ENCODE measurements around the gene PDLIM3.

DNA sequence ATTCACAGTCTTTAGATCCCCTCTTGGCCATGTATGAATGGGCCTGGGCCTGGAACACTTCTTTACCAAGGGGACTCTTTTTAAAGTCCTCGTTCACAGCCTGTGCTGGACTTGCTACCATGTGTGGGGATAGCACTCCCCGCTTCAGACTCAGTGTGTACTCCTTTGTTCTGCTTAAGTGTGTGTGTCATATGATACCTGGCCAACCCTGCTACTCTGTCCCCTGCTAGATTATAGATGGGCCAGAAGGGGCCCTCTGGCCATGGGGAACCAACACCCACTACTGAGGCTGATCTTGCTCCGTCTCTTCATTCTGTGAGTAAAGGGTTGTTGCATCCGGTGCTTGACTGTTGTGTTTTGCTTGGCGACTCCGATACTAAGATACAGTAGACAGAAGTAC lies 71.8 kb downstream of the PDLIM3 start:
- no peak for TF ChIP-seq ZNF555 (tag by site-specific recombination; conservative IDR thresholded peaks at IDR 0.05)
- TF ChIP-seq, protein P1, sequence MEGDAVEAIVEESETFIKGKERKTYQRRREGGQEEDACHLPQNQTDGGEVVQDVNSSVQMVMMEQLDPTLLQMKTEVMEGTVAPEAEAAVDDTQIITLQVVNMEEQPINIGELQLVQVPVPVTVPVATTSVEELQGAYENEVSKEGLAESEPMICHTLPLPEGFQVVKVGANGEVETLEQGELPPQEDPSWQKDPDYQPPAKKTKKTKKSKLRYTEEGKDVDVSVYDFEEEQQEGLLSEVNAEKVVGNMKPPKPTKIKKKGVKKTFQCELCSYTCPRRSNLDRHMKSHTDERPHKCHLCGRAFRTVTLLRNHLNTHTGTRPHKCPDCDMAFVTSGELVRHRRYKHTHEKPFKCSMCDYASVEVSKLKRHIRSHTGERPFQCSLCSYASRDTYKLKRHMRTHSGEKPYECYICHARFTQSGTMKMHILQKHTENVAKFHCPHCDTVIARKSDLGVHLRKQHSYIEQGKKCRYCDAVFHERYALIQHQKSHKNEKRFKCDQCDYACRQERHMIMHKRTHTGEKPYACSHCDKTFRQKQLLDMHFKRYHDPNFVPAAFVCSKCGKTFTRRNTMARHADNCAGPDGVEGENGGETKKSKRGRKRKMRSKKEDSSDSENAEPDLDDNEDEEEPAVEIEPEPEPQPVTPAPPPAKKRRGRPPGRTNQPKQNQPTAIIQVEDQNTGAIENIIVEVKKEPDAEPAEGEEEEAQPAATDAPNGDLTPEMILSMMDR (tag by site-specific recombination; IDR thresholded peaks at IDR 0.05): no peak
- no peak for TF ChIP-seq ZNF324 (tag by site-specific recombination; IDR thresholded peaks at IDR 0.05)
- TF ChIP-seq, protein P2, sequence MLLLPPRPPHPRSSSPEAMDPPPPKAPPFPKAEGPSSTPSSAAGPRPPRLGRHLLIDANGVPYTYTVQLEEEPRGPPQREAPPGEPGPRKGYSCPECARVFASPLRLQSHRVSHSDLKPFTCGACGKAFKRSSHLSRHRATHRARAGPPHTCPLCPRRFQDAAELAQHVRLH (tag by site-specific recombination; IDR thresholded peaks at IDR 0.05): no peak
- no peak for TF ChIP-seq ZNF24 (tag by site-specific recombination; IDR thresholded peaks at IDR 0.05)
- TF ChIP-seq, protein P3, sequence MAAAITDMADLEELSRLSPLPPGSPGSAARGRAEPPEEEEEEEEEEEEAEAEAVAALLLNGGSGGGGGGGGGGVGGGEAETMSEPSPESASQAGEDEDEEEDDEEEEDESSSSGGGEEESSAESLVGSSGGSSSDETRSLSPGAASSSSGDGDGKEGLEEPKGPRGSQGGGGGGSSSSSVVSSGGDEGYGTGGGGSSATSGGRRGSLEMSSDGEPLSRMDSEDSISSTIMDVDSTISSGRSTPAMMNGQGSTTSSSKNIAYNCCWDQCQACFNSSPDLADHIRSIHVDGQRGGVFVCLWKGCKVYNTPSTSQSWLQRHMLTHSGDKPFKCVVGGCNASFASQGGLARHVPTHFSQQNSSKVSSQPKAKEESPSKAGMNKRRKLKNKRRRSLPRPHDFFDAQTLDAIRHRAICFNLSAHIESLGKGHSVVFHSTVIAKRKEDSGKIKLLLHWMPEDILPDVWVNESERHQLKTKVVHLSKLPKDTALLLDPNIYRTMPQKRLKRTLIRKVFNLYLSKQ (tag by site-specific recombination; IDR thresholded peaks at IDR 0.05; ENCODE audit: borderline replicate concordance): no peak
- no peak for TF ChIP-seq GLIS1 (tag by site-specific recombination; IDR thresholded peaks at IDR 0.05)
- TF ChIP-seq ZNF561 (tag by site-specific recombination; IDR thresholded peaks at IDR 0.05; ENCODE audit: borderline replicate concordance): no peak
- TF ChIP-seq, protein P4, sequence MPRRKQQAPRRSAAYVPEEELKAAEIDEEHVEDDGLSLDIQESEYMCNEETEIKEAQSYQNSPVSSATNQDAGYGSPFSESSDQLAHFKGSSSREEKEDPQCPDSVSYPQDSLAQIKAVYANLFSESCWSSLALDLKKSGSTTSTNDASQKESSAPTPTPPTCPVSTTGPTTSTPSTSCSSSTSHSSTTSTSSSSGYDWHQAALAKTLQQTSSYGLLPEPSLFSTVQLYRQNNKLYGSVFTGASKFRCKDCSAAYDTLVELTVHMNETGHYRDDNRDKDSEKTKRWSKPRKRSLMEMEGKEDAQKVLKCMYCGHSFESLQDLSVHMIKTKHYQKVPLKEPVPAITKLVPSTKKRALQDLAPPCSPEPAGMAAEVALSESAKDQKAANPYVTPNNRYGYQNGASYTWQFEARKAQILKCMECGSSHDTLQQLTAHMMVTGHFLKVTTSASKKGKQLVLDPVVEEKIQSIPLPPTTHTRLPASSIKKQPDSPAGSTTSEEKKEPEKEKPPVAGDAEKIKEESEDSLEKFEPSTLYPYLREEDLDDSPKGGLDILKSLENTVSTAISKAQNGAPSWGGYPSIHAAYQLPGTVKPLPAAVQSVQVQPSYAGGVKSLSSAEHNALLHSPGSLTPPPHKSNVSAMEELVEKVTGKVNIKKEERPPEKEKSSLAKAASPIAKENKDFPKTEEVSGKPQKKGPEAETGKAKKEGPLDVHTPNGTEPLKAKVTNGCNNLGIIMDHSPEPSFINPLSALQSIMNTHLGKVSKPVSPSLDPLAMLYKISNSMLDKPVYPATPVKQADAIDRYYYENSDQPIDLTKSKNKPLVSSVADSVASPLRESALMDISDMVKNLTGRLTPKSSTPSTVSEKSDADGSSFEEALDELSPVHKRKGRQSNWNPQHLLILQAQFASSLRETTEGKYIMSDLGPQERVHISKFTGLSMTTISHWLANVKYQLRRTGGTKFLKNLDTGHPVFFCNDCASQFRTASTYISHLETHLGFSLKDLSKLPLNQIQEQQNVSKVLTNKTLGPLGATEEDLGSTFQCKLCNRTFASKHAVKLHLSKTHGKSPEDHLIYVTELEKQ (tag by site-specific recombination; IDR thresholded peaks at IDR 0.05; ENCODE audit: borderline replicate concordance): no peak
- TF ChIP-seq, protein P5, sequence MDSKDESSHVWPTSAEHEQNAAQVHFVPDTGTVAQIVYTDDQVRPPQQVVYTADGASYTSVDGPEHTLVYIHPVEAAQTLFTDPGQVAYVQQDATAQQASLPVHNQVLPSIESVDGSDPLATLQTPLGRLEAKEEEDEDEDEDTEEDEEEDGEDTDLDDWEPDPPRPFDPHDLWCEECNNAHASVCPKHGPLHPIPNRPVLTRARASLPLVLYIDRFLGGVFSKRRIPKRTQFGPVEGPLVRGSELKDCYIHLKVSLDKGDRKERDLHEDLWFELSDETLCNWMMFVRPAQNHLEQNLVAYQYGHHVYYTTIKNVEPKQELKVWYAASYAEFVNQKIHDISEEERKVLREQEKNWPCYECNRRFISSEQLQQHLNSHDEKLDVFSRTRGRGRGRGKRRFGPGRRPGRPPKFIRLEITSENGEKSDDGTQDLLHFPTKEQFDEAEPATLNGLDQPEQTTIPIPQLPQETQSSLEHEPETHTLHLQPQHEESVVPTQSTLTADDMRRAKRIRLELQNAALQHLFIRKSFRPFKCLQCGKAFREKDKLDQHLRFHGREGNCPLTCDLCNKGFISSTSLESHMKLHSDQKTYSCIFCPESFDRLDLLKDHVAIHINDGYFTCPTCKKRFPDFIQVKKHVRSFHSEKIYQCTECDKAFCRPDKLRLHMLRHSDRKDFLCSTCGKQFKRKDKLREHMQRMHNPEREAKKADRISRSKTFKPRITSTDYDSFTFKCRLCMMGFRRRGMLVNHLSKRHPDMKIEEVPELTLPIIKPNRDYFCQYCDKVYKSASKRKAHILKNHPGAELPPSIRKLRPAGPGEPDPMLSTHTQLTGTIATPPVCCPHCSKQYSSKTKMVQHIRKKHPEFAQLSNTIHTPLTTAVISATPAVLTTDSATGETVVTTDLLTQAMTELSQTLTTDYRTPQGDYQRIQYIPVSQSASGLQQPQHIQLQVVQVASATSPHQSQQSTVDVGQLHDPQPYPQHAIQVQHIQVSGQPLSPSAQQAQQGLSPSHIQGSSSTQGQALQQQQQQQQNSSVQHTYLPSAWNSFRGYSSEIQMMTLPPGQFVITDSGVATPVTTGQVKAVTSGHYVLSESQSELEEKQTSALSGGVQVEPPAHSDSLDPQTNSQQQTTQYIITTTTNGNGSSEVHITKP (tag by site-specific recombination; IDR thresholded peaks at IDR 0.05): no peak
- no peak for TF ChIP-seq ZFP41 (tag by site-specific recombination; IDR thresholded peaks at IDR 0.05; ENCODE audit: borderline replicate concordance)

All from HEK293 (cell line).